ENCODE data around the gene FMNL1. TPM values are rescaled to one million over a fixed set of nuclear protein-coding genes. Genes with fewer than 3 reads are reported as not detected.

The FMNL1 gene
- polyA plus RNA-seq, 3 donors, result 23.8 to 826 (median 24.8) TPM

GRCh38 chr17:45172541-45173286, 49.0 kb upstream of the FMNL1 start:
- 3% methylated on average over 8 of the region's 10 CpGs for WGBS (ENCODE audit: insufficient coverage)
- TF ChIP-seq CTCF (IDR thresholded peaks at IDR 0.05), result no peak
- DNase-seq, result peak in 2 of 3 donors; percentile 27 to 32
- no peaks in the 10 kb centered on the region for H3K36me3 ChIP-seq (replicated peaks in 1 of 2; ENCODE audit: control insufficient read depth in 1 of 2, insufficient read depth in 2 of 2, low read length in 2 of 2)
- H3K27ac Mint-ChIP-seq, result peak overlapping the region; percentile 91 to 99 (median 98)
- H3K27me3 ChIP-seq (ENCODE audit: control insufficient read depth in 2 of 2, insufficient read depth in 2 of 2, low read length in 2 of 2), result no peaks in the 10 kb centered on the region
- peak overlapping the region; percentile 81 for H3K4me2 ChIP-seq (replicated peaks; ENCODE audit: extremely low read depth, low read length, poor library complexity, severe bottlenecking)
- peak overlapping the region; percentile 77 to 92 for H3K27ac ChIP-seq (ENCODE audit: low read depth in 1 of 2, low read length in 2 of 2)
- peaks cover 0 to 2% (median 0%) of the 10 kb centered on the region in 3 donors for H3K27me3 Mint-ChIP-seq (ENCODE audit: low read depth in 3 of 3)
- peaks cover 5 to 18% of the 10 kb centered on the region in 2 donors for H3K36me3 Mint-ChIP-seq
- H3K79me2 ChIP-seq (ENCODE audit: insufficient read depth, low read length), result peaks cover 13% of the 10 kb centered on the region
- H4K20me1 ChIP-seq (ENCODE audit: insufficient read depth, low read length), result no peaks in the 10 kb centered on the region
- intact Hi-C loops (cut with micrococcal nuclease), result no loop called here
- H3K9me3 Mint-ChIP-seq, result no peaks in the 10 kb centered on the region
- peak overlapping the region; percentile 56 for H3K9ac ChIP-seq (ENCODE audit: insufficient read depth, low read length, poor library complexity, severe bottlenecking)
- peak overlapping the region; percentile 65 to 86 for H3K4me3 Mint-ChIP-seq
- peak overlapping the region; percentile 76 for H2AFZ ChIP-seq (ENCODE audit: insufficient read depth, low read depth, low read length, poor library complexity, severe bottlenecking)
- H3K9me3 ChIP-seq (replicated peaks in 1 of 2; ENCODE audit: control insufficient read depth in 1 of 2, insufficient read depth in 1 of 2, low read length in 2 of 2), result no peaks in the 10 kb centered on the region
- peaks cover 60 to 61% of the 10 kb centered on the region in 2 donors for H3K4me1 ChIP-seq (ENCODE audit: control insufficient read depth in 1 of 2, insufficient read depth in 2 of 2, low read length in 2 of 2)
- H3K4me3 ChIP-seq (replicated peaks in 1 of 3; ENCODE audit: low read depth in 2 of 3, low read length in 3 of 3), result peak overlapping the region; percentile 13 to 73 (median 33)
- peaks cover 58% of the 10 kb centered on the region for H3K4me1 Mint-ChIP-seq

GRCh38 chr17:45175759-45176115, 45.9 kb upstream of the FMNL1 start:
- H3K4me1 Mint-ChIP-seq, result peaks cover 51% of the 10 kb centered on the region
- peaks cover 13% of the 10 kb centered on the region for H3K79me2 ChIP-seq (ENCODE audit: insufficient read depth, low read length)
- no peaks in the 10 kb centered on the region for H3K36me3 Mint-ChIP-seq
- no peak overlapping the region for H3K4me3 ChIP-seq (replicated peaks in 1 of 3; ENCODE audit: low read depth in 2 of 3, low read length in 3 of 3)
- no peak for TF ChIP-seq CTCF (IDR thresholded peaks at IDR 0.05)
- peaks cover 50 to 51% of the 10 kb centered on the region in 2 donors for H3K4me1 ChIP-seq (ENCODE audit: control insufficient read depth in 1 of 2, insufficient read depth in 2 of 2, low read length in 2 of 2)
- no peaks in the 10 kb centered on the region for H3K36me3 ChIP-seq (replicated peaks in 1 of 2; ENCODE audit: control insufficient read depth in 1 of 2, insufficient read depth in 2 of 2, low read length in 2 of 2)
- no peak overlapping the region for H3K4me3 Mint-ChIP-seq
- H2AFZ ChIP-seq (ENCODE audit: insufficient read depth, low read depth, low read length, poor library complexity, severe bottlenecking), result peak overlapping the region; percentile 74
- WGBS (ENCODE audit: insufficient coverage), result 92% methylated on average over 2 of the region's 3 CpGs
- H3K4me2 ChIP-seq (replicated peaks; ENCODE audit: extremely low read depth, low read length, poor library complexity, severe bottlenecking), result peak overlapping the region; percentile 24
- intact Hi-C loops (cut with micrococcal nuclease), result no loop called here
- H3K27me3 Mint-ChIP-seq (ENCODE audit: low read depth in 3 of 3), result peaks cover 0 to 2% (median 2%) of the 10 kb centered on the region in 3 donors
- no peak for DNase-seq
- H4K20me1 ChIP-seq (ENCODE audit: insufficient read depth, low read length), result no peaks in the 10 kb centered on the region
- H3K27me3 ChIP-seq (ENCODE audit: control insufficient read depth in 2 of 2, insufficient read depth in 2 of 2, low read length in 2 of 2), result no peaks in the 10 kb centered on the region
- H3K9me3 Mint-ChIP-seq, result no peaks in the 10 kb centered on the region
- peak overlapping the region in 6 of 7 donors; percentile 60 to 91 (median 80) for H3K27ac Mint-ChIP-seq
- H3K9me3 ChIP-seq (replicated peaks in 1 of 2; ENCODE audit: control insufficient read depth in 1 of 2, insufficient read depth in 1 of 2, low read length in 2 of 2), result no peaks in the 10 kb centered on the region
- H3K9ac ChIP-seq (ENCODE audit: insufficient read depth, low read length, poor library complexity, severe bottlenecking), result no peak overlapping the region
- H3K27ac ChIP-seq (ENCODE audit: low read depth in 1 of 2, low read length in 2 of 2), result peak overlapping the region; percentile 31 to 59

All from CD14-positive monocyte (primary cell).